GM12891 (cell line): ENCODE data around the gene MTSS2.

Experiments used
- POLR2A ChIP-seq: IDR thresholded peaks from 2 replicates; pipeline ENCODE4 v1.6.1; 2011; ENCODE audit warnings: low read depth, low read length, control low read depth
- POLR2AphosphoS5 ChIP-seq: IDR thresholded peaks from 2 replicates; pipeline ENCODE4 v1.6.1; 2011; ENCODE audit warnings: low read depth, low read length, control low read depth
- POU2F2 ChIP-seq: IDR thresholded peaks from 2 replicates; pipeline ENCODE4 v1.6.1; 2011; ENCODE audit warnings: low read depth, mild to moderate bottlenecking, control low read depth, low read length, moderate library complexity
- TAF1 ChIP-seq: IDR thresholded peaks from 2 replicates; pipeline ENCODE4 v1.6.1; 2011; ENCODE audit warnings: low read depth, low read length, control low read depth

GRCh38 chr16:70661534-70661917 is 24.3 kb downstream of the MTSS2 start:
- TF ChIP-seq POLR2A (no peak), POLR2AphosphoS5 (no peak), TAF1 (no peak), POU2F2 (no peak)
